Breast epithelium (tissue), 3 donors: ENCODE results near the gene SPATA17.

Source experiments
- POLR2A ChIP-seq: fragments of 450-650 bp; IDR thresholded peaks from one replicate; pipeline ENCODE4 v1.6.1; 2016; ENCODE audit warnings: antibody characterized with exemption, mild to moderate bottlenecking, moderate library complexity
- POLR2AphosphoS5 ChIP-seq, 3 donors: sonication (generic); formaldehyde crosslinking; IDR thresholded peaks; one replicate each; pipeline ENCODE4 v1.6.1; 2017; ENCODE audit warnings: antibody characterized with exemption in 3 of 3
- TF ChIP-seq, protein P1 (sequence below), 3 donors: fragments of 450-650 bp; IDR thresholded peaks; one replicate each; pipeline ENCODE4 v1.5.1; 2016 to 2017; ENCODE audit warnings: antibody characterized with exemption in 3 of 3, mild to moderate bottlenecking in 3 of 3, moderate library complexity in 3 of 3

DNA sequence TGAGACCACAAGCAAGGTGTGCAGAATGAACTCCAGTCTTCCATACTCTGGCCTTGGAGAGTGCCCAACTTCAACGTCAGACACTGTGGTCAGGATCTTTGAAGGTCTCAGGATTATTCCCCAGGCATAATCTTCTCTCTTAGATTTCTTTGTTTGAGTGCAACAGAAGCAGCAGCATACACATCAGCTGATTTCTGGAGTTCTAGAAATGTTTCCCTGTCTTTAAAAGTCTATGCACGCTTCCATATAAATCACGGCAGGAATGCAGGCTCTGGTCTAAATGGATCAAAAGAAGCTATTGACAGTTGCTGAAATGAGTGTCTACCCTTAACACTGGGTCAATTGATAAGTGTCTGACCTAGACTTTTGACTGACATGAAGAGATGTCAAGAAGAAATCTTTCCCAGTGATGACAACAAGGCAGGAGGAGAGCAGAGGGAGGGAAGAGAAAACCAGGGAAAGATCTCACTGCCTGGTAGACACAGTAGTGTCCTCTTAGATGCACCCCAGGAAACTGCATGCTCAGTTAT is 279.7 kb downstream of the SPATA17 start:
- no peak for TF ChIP-seq POLR2AphosphoS5 (IDR thresholded peaks at IDR 0.05)
- TF ChIP-seq, protein P1, sequence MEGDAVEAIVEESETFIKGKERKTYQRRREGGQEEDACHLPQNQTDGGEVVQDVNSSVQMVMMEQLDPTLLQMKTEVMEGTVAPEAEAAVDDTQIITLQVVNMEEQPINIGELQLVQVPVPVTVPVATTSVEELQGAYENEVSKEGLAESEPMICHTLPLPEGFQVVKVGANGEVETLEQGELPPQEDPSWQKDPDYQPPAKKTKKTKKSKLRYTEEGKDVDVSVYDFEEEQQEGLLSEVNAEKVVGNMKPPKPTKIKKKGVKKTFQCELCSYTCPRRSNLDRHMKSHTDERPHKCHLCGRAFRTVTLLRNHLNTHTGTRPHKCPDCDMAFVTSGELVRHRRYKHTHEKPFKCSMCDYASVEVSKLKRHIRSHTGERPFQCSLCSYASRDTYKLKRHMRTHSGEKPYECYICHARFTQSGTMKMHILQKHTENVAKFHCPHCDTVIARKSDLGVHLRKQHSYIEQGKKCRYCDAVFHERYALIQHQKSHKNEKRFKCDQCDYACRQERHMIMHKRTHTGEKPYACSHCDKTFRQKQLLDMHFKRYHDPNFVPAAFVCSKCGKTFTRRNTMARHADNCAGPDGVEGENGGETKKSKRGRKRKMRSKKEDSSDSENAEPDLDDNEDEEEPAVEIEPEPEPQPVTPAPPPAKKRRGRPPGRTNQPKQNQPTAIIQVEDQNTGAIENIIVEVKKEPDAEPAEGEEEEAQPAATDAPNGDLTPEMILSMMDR (IDR thresholded peaks at IDR 0.05): no peak
- TF ChIP-seq POLR2A: no peak
